Mesodermal cell (in vitro differentiated cells): Measurements from ENCODE around the gene SAA4. TPM values are rescaled to one million over a fixed set of nuclear protein-coding genes. Genes with fewer than 3 reads are reported as not detected.
"Not testable (repeated sequence)": the region's sequence is repeated elsewhere in the genome, so short reads cannot be mapped to it uniquely, and the experiment has no call there.

ENCODE experiments used
- H3K27ac ChIP-seq: 2 replicates; pipeline ENCODE4 v1.7.0; 2013; ENCODE audit warnings: mild to moderate bottlenecking, low read depth, low read length, moderate library complexity; ENCODE audit not compliant: severe bottlenecking
- H3K36me3 ChIP-seq: 2 replicates; pipeline ENCODE4 v1.7.1; 2013; ENCODE audit warnings: mild to moderate bottlenecking, low read length, moderate library complexity; ENCODE audit not compliant: control insufficient read depth, insufficient read depth
- H3K4me1 ChIP-seq: one replicate; pipeline ENCODE4 v1.7.1; 2013; ENCODE audit warnings: mild to moderate bottlenecking, low read length; ENCODE audit not compliant: insufficient read depth, control insufficient read depth, poor library complexity, severe bottlenecking
- H3K4me3 ChIP-seq: 2 replicates; pipeline ENCODE4 v1.7.0; 2013; ENCODE audit warnings: low read length, control low read depth, mild to moderate bottlenecking; ENCODE audit not compliant: insufficient read depth, poor library complexity, severe bottlenecking; ENCODE audit errors: extremely low read depth
- H3K9me3 ChIP-seq: 2 replicates; pipeline ENCODE4 v1.7.1; 2013; ENCODE audit warnings: mild to moderate bottlenecking, low read length, moderate library complexity; ENCODE audit not compliant: control insufficient read depth
- WGBS, 2 experiments: methylation state at CpG; one replicate each; pipeline ENCODE4 v1.1.5; 2013; ENCODE audit warnings: missing lambda C conversion rate in 2 of 2; ENCODE audit not compliant: insufficient coverage in 2 of 2; 5-methylcytosine and 5-hydroxymethylcytosine counted together
- polyA plus RNA-seq, 2 experiments: library from polyadenylated mRNA; stranded (reverse); fragments of 50-300 nt; gene quantifications; one replicate each; pipeline ENCODE4 v1.2.3, GENCODE V29; 2013

SAA4 gene, protein sequence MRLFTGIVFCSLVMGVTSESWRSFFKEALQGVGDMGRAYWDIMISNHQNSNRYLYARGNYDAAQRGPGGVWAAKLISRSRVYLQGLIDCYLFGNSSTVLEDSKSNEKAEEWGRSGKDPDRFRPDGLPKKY
- polyA plus RNA-seq (2013, experiment 1 of 2) = not detected
- polyA plus RNA-seq (2013, experiment 2 of 2) = not detected

- Histone ChIP-seq H3K4me1 (no peaks in the 10 kb centered on the region), H3K4me3 (no peak within 1 kb of the TSS), H3K36me3 (no peaks in the 10 kb centered on the region), H3K27ac (no peak within 1 kb of the TSS), H3K9me3 (no peaks in the 10 kb centered on the region)
- 100% methylated on average over 1 of the region's 2 CpGs; no CpG with 5 or more reads in 1 of the 2 experiments for WGBS, 2 experiments
Observed at GRCh38 chr11:18236664-18237356, at the start of gene SAA4. SAA4 (minus strand) TSS chr11:18236802; CDS start chr11:18235926, 876 bp downstream.

DNA sequence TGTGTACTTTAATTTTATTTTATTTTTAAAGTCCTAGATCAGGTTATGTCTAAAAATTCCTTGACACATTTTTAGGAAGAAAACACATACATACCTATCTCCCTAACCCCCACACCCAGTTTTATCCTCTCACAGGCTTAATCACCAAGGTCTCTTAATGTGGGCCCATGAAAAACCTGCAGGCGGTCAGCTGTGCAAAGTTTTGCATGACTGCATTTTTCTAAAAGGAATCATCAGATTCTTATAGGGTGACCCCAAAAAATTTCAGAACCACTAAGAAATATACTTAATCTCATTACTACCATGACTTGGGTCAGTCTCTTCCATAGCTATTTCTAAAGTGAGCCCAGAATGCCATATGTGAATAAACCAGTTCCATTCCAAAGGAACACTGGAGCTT, 49.2 kb upstream of the SAA4 start:
- peaks cover 74% of the 10 kb centered on the region for H3K36me3 ChIP-seq
- H3K9me3 ChIP-seq = no peaks in the 10 kb centered on the region
- no peaks in the 10 kb centered on the region for H3K4me1 ChIP-seq
- no peak overlapping the region for H3K4me3 ChIP-seq
- H3K27ac ChIP-seq = no peak overlapping the region
- WGBS, 2 experiments = 88 to 100% methylated on average over 1 of the region's 1 CpG

GRCh38 chr11:18282626-18283025, 46.0 kb upstream of the SAA4 start:
- WGBS, 2 experiments = 91 to 92% methylated on average over 1 of the region's 2 CpGs
- no peak overlapping the region for H3K27ac ChIP-seq
- H3K36me3 ChIP-seq = peaks cover 77% of the 10 kb centered on the region
- H3K4me3 ChIP-seq = no peak overlapping the region
- no peaks in the 10 kb centered on the region for H3K9me3 ChIP-seq
- no peaks in the 10 kb centered on the region for H3K4me1 ChIP-seq

DNA sequence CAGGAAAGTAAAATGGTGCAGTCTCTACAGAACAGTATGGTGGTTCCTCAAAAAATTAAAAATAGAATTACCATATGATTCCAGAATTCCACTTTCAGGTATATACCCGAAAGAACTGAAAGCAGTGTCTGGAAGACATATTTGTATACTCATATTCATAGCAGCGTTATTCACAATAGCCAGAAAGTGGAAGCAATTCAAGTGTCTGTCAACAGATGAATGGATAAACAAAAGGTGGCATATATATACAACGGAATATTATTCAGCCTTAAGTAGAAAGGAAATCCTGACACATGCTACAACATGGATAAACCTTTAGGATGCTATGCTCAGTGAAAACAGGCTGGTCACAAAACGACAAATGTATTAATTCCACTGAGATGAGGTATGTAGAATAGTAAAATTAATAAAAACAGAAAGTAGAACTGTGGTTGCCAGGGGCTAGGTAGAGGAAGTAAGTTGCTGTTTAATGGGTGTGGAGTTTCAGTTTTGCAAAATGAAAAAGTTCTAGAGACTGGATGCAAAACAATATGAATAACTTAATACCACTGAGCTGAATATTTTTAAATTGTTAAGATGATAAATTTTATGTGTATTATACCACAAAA, 43.9 kb upstream of the SAA4 start:
- Histone ChIP-seq H3K27ac (no peak overlapping the region), H3K4me1 (no peaks in the 10 kb centered on the region), H3K36me3 (peaks cover 62% of the 10 kb centered on the region), H3K9me3 (no peaks in the 10 kb centered on the region), H3K4me3 (no peak overlapping the region)
- 88 to 91% methylated on average over 1 to 4 of the region's 4 CpGs for WGBS, 2 experiments

GRCh38 chr11:18277565-18278271, 41.1 kb upstream of the SAA4 start:
- Histone ChIP-seq H3K9me3 (no peaks in the 10 kb centered on the region), H3K27ac (no peak overlapping the region), H3K4me3 (no peak overlapping the region), H3K4me1 (no peaks in the 10 kb centered on the region), H3K36me3 (peaks cover 44% of the 10 kb centered on the region)
- 90 to 100% methylated on average over 1 to 2 of the region's 5 CpGs for WGBS, 2 experiments

- WGBS, 2 experiments = 75 to 79% methylated on average over 3 of the region's 4 CpGs
- no peaks in the 10 kb centered on the region for H3K9me3 ChIP-seq
- no peaks in the 10 kb centered on the region for H3K4me1 ChIP-seq
- H3K36me3 ChIP-seq = no peaks in the 10 kb centered on the region
- no peak overlapping the region for H3K27ac ChIP-seq
- no peak overlapping the region for H3K4me3 ChIP-seq
Observed at GRCh38 chr11:18271206-18271605, 34.6 kb upstream of the SAA4 start.

DNA sequence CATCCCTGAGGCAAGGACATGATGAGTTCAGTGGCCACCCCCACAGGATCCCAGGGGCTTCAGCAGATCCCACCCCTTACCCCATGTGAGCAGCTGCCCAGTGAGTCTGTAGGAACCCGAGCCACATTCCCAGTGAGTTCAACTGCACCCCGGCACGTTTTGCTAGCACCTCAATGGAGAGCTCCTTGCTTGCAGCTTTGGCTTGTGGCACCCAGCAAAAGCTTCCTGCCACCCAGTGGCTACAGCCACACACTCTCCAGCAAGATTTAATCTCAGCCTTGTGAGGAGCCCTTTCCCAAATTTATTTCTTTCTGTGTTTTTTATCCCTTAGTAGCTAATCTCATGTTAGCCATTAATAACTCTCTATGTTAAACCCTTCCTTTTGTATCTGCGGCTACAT, 33.5 kb upstream of the SAA4 start:
- H3K4me3 ChIP-seq = no peak overlapping the region
- H3K4me1 ChIP-seq = no peaks in the 10 kb centered on the region
- WGBS, 2 experiments = 83 to 96% methylated on average over 4 of the region's 4 CpGs
- no peaks in the 10 kb centered on the region for H3K9me3 ChIP-seq
- H3K27ac ChIP-seq = no peak overlapping the region
- H3K36me3 ChIP-seq = no peaks in the 10 kb centered on the region

DNA sequence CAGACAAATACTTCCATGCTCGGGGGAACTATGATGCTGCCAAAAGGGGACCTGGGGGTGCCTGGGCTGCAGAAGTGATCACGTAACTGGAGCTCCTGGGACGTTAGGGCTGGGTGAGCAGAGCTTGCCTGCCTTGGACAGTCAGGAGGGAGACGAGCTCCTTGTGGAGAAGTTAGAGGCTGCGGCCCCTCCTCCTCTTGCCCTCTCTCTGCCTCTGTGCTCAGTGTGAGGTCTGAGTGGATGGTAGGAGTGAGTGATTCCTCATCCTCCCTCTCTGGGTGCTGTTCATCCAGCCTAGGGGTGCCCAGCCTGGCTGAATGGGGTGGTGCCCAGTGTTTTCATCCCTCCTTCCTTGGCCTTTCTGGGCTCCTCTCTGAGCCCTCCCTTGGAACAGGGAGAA, 32.6 kb upstream of the SAA4 start:
- not testable (repeated sequence) for H3K9me3 ChIP-seq, H3K27ac ChIP-seq, H3K36me3 ChIP-seq, H3K4me3 ChIP-seq, H3K4me1 ChIP-seq
- WGBS, 2 experiments = no CpG with 5 or more reads among the region's 5 CpGs

- WGBS, 2 experiments = no CpG with 5 or more reads among the region's 10 CpGs
Observed at GRCh38 chr11:18267335-18268133, 30.9 kb upstream of the SAA4 start.

DNA sequence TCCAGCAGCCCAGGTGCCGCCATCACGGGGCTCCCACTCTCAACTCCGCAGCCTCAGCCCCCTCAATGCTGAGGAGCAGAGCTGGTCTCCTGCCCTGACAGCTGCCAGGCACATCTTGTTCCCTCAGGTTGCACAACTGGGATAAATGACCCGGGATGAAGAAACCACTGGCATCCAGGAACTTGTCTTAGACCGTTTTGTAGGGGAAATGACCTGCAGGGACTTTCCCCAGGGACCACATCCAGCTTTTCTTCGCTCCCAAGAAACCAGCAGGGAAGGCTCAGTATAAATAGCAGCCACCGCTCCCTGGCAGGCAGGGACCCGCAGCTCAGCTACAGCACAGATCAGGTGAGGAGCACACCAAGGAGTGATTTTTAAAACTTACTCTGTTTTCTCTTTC, 29.3 kb upstream of the SAA4 start, which contains the start of gene SAA1:
TSS of gene SAA1 (plus strand) at position 316 of the 400 bp plus-strand sequence. CDS start 624 bp downstream, outside the sequence.
- Histone ChIP-seq H3K9me3 (no peaks in the 10 kb centered on the region), H3K4me1 (peaks cover 12% of the 10 kb centered on the region), H3K4me3 (no peak within 1 kb of the TSS), H3K36me3 (no peaks in the 10 kb centered on the region), H3K27ac (no peak within 1 kb of the TSS)
- WGBS, 2 experiments = 88 to 97% methylated on average over 5 of the region's 8 CpGs

More at GRCh38 chr11:18267335-18268133, 30.9 kb upstream of the SAA4 start:
- not testable (repeated sequence) for H3K36me3 ChIP-seq, H3K4me3 ChIP-seq, H3K27ac ChIP-seq, H3K9me3 ChIP-seq, H3K4me1 ChIP-seq
